ENCODE measurements around the gene DAZAP2.

DNA sequence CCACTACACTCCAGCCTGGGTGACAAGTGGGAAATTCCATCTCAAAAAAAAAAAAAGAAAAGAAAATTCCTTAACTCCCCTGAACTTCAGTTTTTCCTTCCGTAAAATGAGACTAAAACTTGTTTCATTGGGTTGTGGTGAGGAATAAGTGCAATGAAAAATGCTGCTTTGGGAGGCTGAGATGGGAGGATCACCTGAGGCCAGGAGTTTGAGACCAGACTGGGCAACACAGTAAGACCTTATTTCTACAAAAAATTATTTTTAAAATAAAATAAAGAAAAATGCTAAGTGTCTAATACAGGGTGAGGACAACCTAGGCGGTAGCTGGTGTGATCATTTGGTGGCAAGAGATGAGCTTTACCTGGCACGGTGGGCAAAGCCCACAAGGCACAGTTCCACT, 24.7 kb downstream of the DAZAP2 start:
- TF ChIP-seq ZNF589 (CRISPR knock-in tag; conservative IDR thresholded peaks at IDR 0.05) (no peak), CHD2 (IDR thresholded peaks at IDR 0.05; ENCODE audit: low read depth, low read length) (no peak), FOXM1 (CRISPR knock-in tag; IDR thresholded peaks at IDR 0.05) (no peak), NR2C2 (CRISPR knock-in tag; IDR thresholded peaks at IDR 0.05; ENCODE audit: borderline replicate concordance) (no peak), KDM4B (CRISPR knock-in tag; IDR thresholded peaks at IDR 0.05) (no peak)
- TF ChIP-seq, protein P1, sequence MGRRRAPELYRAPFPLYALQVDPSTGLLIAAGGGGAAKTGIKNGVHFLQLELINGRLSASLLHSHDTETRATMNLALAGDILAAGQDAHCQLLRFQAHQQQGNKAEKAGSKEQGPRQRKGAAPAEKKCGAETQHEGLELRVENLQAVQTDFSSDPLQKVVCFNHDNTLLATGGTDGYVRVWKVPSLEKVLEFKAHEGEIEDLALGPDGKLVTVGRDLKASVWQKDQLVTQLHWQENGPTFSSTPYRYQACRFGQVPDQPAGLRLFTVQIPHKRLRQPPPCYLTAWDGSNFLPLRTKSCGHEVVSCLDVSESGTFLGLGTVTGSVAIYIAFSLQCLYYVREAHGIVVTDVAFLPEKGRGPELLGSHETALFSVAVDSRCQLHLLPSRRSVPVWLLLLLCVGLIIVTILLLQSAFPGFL (CRISPR knock-in tag; IDR thresholded peaks at IDR 0.05): no peak
- TF ChIP-seq, protein P2, sequence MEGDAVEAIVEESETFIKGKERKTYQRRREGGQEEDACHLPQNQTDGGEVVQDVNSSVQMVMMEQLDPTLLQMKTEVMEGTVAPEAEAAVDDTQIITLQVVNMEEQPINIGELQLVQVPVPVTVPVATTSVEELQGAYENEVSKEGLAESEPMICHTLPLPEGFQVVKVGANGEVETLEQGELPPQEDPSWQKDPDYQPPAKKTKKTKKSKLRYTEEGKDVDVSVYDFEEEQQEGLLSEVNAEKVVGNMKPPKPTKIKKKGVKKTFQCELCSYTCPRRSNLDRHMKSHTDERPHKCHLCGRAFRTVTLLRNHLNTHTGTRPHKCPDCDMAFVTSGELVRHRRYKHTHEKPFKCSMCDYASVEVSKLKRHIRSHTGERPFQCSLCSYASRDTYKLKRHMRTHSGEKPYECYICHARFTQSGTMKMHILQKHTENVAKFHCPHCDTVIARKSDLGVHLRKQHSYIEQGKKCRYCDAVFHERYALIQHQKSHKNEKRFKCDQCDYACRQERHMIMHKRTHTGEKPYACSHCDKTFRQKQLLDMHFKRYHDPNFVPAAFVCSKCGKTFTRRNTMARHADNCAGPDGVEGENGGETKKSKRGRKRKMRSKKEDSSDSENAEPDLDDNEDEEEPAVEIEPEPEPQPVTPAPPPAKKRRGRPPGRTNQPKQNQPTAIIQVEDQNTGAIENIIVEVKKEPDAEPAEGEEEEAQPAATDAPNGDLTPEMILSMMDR (CRISPR knock-in tag; IDR thresholded peaks at IDR 0.05): no peak
- TF ChIP-seq, protein P3, sequence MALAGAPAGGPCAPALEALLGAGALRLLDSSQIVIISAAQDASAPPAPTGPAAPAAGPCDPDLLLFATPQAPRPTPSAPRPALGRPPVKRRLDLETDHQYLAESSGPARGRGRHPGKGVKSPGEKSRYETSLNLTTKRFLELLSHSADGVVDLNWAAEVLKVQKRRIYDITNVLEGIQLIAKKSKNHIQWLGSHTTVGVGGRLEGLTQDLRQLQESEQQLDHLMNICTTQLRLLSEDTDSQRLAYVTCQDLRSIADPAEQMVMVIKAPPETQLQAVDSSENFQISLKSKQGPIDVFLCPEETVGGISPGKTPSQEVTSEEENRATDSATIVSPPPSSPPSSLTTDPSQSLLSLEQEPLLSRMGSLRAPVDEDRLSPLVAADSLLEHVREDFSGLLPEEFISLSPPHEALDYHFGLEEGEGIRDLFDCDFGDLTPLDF (CRISPR knock-in tag; IDR thresholded peaks at IDR 0.05): no peak

All from HepG2 (cell line).